Neural progenitor cell (in vitro differentiated cells): Measurements from ENCODE around the gene CST8. TPM values are rescaled to one million over a fixed set of nuclear protein-coding genes. Genes with fewer than 3 reads are reported as not detected.
A peak's percentile ranks its signal among the peaks of the same experiment; 100 is the strongest.

Source experiments
- DNase-seq: peaks from one replicate; pipeline ENCODE4 v3.0.0-alpha.2; 2016; ENCODE audit warnings: low spot score
- H2AFZ ChIP-seq: fragments of 200-600 bp; sonication (generic); replicated peaks from 2 replicates; pipeline ENCODE4 v1.6.1; 2016; ENCODE audit warnings: antibody characterized with exemption
- H3F3A ChIP-seq: fragments of 200-600 bp; sonication (generic); 2 replicates; pipeline ENCODE4 v1.6.1; 2016; ENCODE audit warnings: antibody characterized with exemption, low read depth
- H3K27ac ChIP-seq: fragments of 200-600 bp; sonication (generic); 2 replicates; pipeline ENCODE4 v1.5.1; 2016; ENCODE audit warnings: mild to moderate bottlenecking
- H3K27me3 ChIP-seq: fragments of 200-600 bp; sonication (generic); 2 replicates; pipeline ENCODE4 v1.6.1; 2016; ENCODE audit warnings: mild to moderate bottlenecking, moderate library complexity
- H3K36me3 ChIP-seq: fragments of 200-600 bp; sonication (generic); 2 replicates; pipeline ENCODE4 v1.5.1; 2016
- H3K4me1 ChIP-seq: fragments of 200-600 bp; sonication (generic); 2 replicates; pipeline ENCODE4 v1.6.1; 2016; ENCODE audit warnings: mixed run types
- H3K4me2 ChIP-seq: fragments of 200-600 bp; sonication (generic); 2 replicates; pipeline ENCODE4 v1.6.1; 2016
- H3K4me3 ChIP-seq: fragments of 200-600 bp; sonication (generic); 2 replicates; pipeline ENCODE4 v1.5.1; 2016
- H3K79me2 ChIP-seq: fragments of 200-600 bp; sonication (generic); 2 replicates; pipeline ENCODE4 v1.6.1; 2016; ENCODE audit warnings: low read depth
- H3K9ac ChIP-seq: fragments of 200-600 bp; sonication (generic); 2 replicates; pipeline ENCODE4 v1.6.1; 2016
- H3K9me3 ChIP-seq: fragments of 200-600 bp; sonication (generic); 2 replicates; pipeline ENCODE4 v1.5.1; 2016; ENCODE audit warnings: low read depth
- H4K20me1 ChIP-seq: fragments of 200-600 bp; sonication (generic); 2 replicates; pipeline ENCODE4 v1.6.1; 2016; ENCODE audit warnings: low read depth
- H3K27ac Mint-ChIP-seq: 3 replicates; pipeline ENCODE4 v1.8.0; 2021; ENCODE audit warnings: mixed read lengths
- H3K27me3 Mint-ChIP-seq: 2 replicates; pipeline ENCODE4 v1.8.0; 2022; ENCODE audit warnings: low read depth, mild to moderate bottlenecking, inconsistent platforms, moderate library complexity, mixed read lengths; ENCODE audit not compliant: insufficient read depth
- H3K36me3 Mint-ChIP-seq: 3 replicates; pipeline ENCODE4 v1.8.0; 2021; ENCODE audit warnings: mixed read lengths
- H3K4me1 Mint-ChIP-seq: 3 replicates; pipeline ENCODE4 v1.8.0; 2021; ENCODE audit warnings: mixed read lengths
- H3K4me3 Mint-ChIP-seq: 3 replicates; pipeline ENCODE4 v1.8.0; 2021; ENCODE audit warnings: mild to moderate bottlenecking, moderate library complexity, mixed read lengths
- H3K9me3 Mint-ChIP-seq: 3 replicates; pipeline ENCODE4 v1.8.0; 2020; ENCODE audit warnings: mixed read lengths
- EZH2 ChIP-seq: fragments of 200-600 bp; sonication (generic); IDR thresholded peaks from 2 replicates; pipeline ENCODE4 v1.6.1; 2017; ENCODE audit warnings: antibody characterized with exemption, mild to moderate bottlenecking, moderate library complexity
- EZH2phosphoT487 ChIP-seq: fragments of 200-600 bp; sonication (generic); IDR thresholded peaks from 2 replicates; pipeline ENCODE4 v1.6.1; 2017; ENCODE audit warnings: antibody characterized with exemption
- total RNA-seq: library from RNA; depleted of rRNA; stranded (reverse); fragments of >200 nt; gene quantifications from 2 replicates; pipeline ENCODE4 v1.2.3, GENCODE V29; 2015; ENCODE audit warnings: low replicate concordance
- TF ChIP-seq, protein P1 (sequence below): fragments of 200-600 bp; sonication (generic); IDR thresholded peaks from 2 replicates; pipeline ENCODE4 v1.5.1; 2017; ENCODE audit warnings: antibody characterized with exemption, mild to moderate bottlenecking

CST8 gene
- not detected in 2 replicates for total RNA-seq

DNA sequence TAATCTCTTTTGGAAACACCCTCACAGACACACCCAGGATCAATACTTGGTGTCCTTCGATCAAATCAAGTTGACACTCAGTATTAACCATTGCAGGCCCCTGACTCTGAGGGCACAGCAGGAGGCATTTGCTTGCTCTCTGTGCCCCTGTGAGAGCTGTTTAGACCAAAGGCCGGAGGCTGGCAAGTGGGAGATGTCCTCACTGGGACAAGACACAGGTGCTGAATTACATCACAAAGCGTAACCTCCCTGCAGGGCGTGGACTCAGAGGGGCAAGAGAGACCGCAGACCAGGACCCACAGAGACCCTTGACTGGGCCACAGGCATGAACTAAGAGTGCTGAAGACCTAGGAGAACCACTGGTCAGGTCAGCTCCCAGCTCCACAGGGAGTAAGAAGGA lies at the start of gene CST8:
Gene CST8, plus strand, starts transcription at position 301 of the 400 bp plus-strand sequence. CDS start 551 bp downstream, outside the sequence.
- Mint-ChIP-seq H3K4me1 (peaks cover 6% of the 10 kb centered on the region), H3K27me3 (peaks cover 4% of the 10 kb centered on the region), H3K4me3 (no peak within 1 kb of the TSS), H3K27ac (no peak within 1 kb of the TSS), H3K36me3 (no peaks in the 10 kb centered on the region), H3K9me3 (peaks cover 9% of the 10 kb centered on the region)
- Histone ChIP-seq H3K27ac (no peak within 1 kb of the TSS), H3F3A (no peaks in the 10 kb centered on the region), H3K4me2 (no peak within 1 kb of the TSS), H3K4me3 (no peak within 1 kb of the TSS), H3K4me1 (no peaks in the 10 kb centered on the region), H2AFZ (no peak within 1 kb of the TSS), H4K20me1 (no peaks in the 10 kb centered on the region), H3K27me3 (no peaks in the 10 kb centered on the region), H3K9ac (no peak within 1 kb of the TSS), H3K36me3 (no peaks in the 10 kb centered on the region), H3K79me2 (no peaks in the 10 kb centered on the region), H3K9me3 (no peaks in the 10 kb centered on the region)
- TF ChIP-seq, protein P1, sequence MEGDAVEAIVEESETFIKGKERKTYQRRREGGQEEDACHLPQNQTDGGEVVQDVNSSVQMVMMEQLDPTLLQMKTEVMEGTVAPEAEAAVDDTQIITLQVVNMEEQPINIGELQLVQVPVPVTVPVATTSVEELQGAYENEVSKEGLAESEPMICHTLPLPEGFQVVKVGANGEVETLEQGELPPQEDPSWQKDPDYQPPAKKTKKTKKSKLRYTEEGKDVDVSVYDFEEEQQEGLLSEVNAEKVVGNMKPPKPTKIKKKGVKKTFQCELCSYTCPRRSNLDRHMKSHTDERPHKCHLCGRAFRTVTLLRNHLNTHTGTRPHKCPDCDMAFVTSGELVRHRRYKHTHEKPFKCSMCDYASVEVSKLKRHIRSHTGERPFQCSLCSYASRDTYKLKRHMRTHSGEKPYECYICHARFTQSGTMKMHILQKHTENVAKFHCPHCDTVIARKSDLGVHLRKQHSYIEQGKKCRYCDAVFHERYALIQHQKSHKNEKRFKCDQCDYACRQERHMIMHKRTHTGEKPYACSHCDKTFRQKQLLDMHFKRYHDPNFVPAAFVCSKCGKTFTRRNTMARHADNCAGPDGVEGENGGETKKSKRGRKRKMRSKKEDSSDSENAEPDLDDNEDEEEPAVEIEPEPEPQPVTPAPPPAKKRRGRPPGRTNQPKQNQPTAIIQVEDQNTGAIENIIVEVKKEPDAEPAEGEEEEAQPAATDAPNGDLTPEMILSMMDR: no peak
- TF ChIP-seq EZH2 (no peak), EZH2phosphoT487 (no peak)
- no peak for DNase-seq

DNA sequence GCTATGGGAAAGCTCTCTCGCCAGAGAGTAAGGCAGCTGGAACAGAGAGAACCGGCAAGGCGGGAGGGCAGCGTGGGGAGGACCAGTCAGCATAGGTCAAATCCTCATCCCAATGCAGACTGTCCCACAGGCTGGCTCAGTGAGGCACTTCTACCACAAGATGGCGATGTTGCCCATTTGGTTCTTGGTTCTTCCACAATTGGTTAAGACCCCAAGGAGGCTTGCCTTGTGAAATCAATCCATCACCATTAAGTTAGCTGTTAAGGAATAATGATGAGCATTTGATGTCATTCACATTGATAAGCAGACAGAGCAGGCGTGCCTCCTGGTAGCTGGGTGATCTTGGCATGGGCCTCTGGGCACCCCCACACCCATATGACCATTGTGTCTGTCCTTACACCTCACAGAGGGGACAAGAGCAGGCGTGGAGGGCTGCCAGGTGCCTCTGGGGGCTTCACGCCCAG lies 49.0 kb upstream of the CST8 start:
- TF ChIP-seq, protein P1: peak; percentile 90
- TF ChIP-seq EZH2phosphoT487: no peak
- no peak overlapping the region for H3K27ac Mint-ChIP-seq

GRCh38 chr20:23442436-23442835 lies 48.5 kb upstream of the CST8 start:
- no peaks in the 10 kb centered on the region for H3F3A ChIP-seq
- Mint-ChIP-seq H3K4me1 (peaks cover 6% of the 10 kb centered on the region), H3K9me3 (no peaks in the 10 kb centered on the region)

More for the DNA sequence above, 49.0 kb upstream of the CST8 start:
- no peak overlapping the region for H3K4me2 ChIP-seq
- Mint-ChIP-seq H3K36me3 (no peaks in the 10 kb centered on the region), H3K4me3 (no peak overlapping the region), H3K9me3 (no peaks in the 10 kb centered on the region), H3K27me3 (peaks cover 4% of the 10 kb centered on the region), H3K4me1 (peaks cover 6% of the 10 kb centered on the region)
- H3K4me1 ChIP-seq: no peaks in the 10 kb centered on the region
- H2AFZ ChIP-seq: no peak overlapping the region
- no peaks in the 10 kb centered on the region for H3K79me2 ChIP-seq
- H3K4me3 ChIP-seq: no peak overlapping the region
- no peak overlapping the region for H3K9ac ChIP-seq
- no peaks in the 10 kb centered on the region for H3F3A ChIP-seq
- no peaks in the 10 kb centered on the region for H3K36me3 ChIP-seq
- H4K20me1 ChIP-seq: no peaks in the 10 kb centered on the region
- peak; percentile 91 for DNase-seq
- H3K27ac ChIP-seq: no peak overlapping the region
- H3K9me3 ChIP-seq: no peaks in the 10 kb centered on the region
- H3K27me3 ChIP-seq: no peaks in the 10 kb centered on the region

DNA sequence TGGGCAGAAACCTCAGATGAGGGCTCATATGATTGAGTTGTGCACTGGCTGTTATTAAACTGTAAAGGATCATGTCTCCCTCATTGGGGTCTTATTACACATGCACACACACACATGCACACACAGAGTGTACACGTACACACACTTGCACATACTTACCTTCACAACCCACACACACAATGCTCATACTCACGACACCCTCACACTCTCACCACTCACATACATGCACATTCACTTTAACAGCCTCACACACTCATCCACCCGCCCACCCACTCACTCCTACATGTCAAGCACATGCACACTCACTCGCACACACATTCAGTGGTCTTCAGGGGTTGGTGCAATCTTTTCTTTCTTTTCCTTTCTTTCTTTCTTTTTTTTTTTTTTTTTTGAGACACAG lies 46.1 kb upstream of the CST8 start:
- Histone ChIP-seq H3K4me2 (no peak overlapping the region), H3K9me3 (no peaks in the 10 kb centered on the region), H4K20me1 (no peaks in the 10 kb centered on the region), H3K79me2 (no peaks in the 10 kb centered on the region), H3K9ac (no peak overlapping the region), H3K36me3 (no peaks in the 10 kb centered on the region), H3K4me3 (no peak overlapping the region), H3F3A (no peaks in the 10 kb centered on the region), H3K4me1 (no peaks in the 10 kb centered on the region), H3K27me3 (no peaks in the 10 kb centered on the region), H3K27ac (no peak overlapping the region), H2AFZ (no peak overlapping the region)
- H3K36me3 Mint-ChIP-seq: no peaks in the 10 kb centered on the region
- H3K9me3 Mint-ChIP-seq: no peaks in the 10 kb centered on the region
- TF ChIP-seq EZH2 (no peak), EZH2phosphoT487 (no peak)
- TF ChIP-seq, protein P1: no peak
- H3K27me3 Mint-ChIP-seq: peaks cover 4% of the 10 kb centered on the region
- H3K4me3 Mint-ChIP-seq: no peak overlapping the region
- DNase-seq: no peak
- H3K27ac Mint-ChIP-seq: no peak overlapping the region
- H3K4me1 Mint-ChIP-seq: peaks cover 6% of the 10 kb centered on the region

More at GRCh38 chr20:23442436-23442835, 48.5 kb upstream of the CST8 start:
- TF ChIP-seq EZH2: no peak
- Histone ChIP-seq H3K9ac (no peak overlapping the region), H3K79me2 (no peaks in the 10 kb centered on the region), H3K4me3 (no peak overlapping the region), H3K27me3 (no peaks in the 10 kb centered on the region), H2AFZ (no peak overlapping the region), H3K4me2 (no peak overlapping the region), H3K4me1 (no peaks in the 10 kb centered on the region), H3K27ac (no peak overlapping the region), H3K36me3 (no peaks in the 10 kb centered on the region), H3K9me3 (no peaks in the 10 kb centered on the region), H4K20me1 (no peaks in the 10 kb centered on the region)
- Mint-ChIP-seq H3K4me3 (no peak overlapping the region), H3K27ac (no peak overlapping the region), H3K27me3 (peaks cover 4% of the 10 kb centered on the region), H3K36me3 (no peaks in the 10 kb centered on the region)
- DNase-seq: no peak
